NCI-H2196 treated with DMSO at 0.1 percent for 48 hours (cell line): ENCODE measurements around the gene CAMK1G.
A peak's percentile ranks its signal among the peaks of the same experiment; 100 is the strongest.

Experiments used
- DNase-seq: peaks from one replicate; lab custom pipeline; 2025; ENCODE audit not compliant: unreplicated experiment; lab: John Stamatoyannopoulos, UW

Gene CAMK1G

GRCh38 chr1:209598227-209598626 lies 14.7 kb downstream of the CAMK1G start:
- DNase-seq = no peak

- DNase-seq = no peak
Observed at GRCh38 chr1:209600541-209600940, 17.0 kb downstream of the CAMK1G start.

GRCh38 chr1:209601809-209602657 lies 18.5 kb downstream of the CAMK1G start:
- peak; percentile 9 for DNase-seq

GRCh38 chr1:209603877-209604276 lies 20.4 kb downstream of the CAMK1G start:
- no peak for DNase-seq

GRCh38 chr1:209607102-209607794 lies 23.7 kb downstream of the CAMK1G start:
- DNase-seq = no peak

- DNase-seq = no peak
Observed at GRCh38 chr1:209607795-209608178, 24.3 kb downstream of the CAMK1G start.

- no peak for DNase-seq
Observed at GRCh38 chr1:209609041-209609790, 25.7 kb downstream of the CAMK1G start.

- DNase-seq = no peak
Observed at GRCh38 chr1:209609791-209610630, 26.5 kb downstream of the CAMK1G start.

GRCh38 chr1:209610631-209610905 lies 27.1 kb downstream of the CAMK1G start:
- DNase-seq = no peak

- no peak for DNase-seq
Observed at GRCh38 chr1:209611771-209612570, 28.5 kb downstream of the CAMK1G start.

GRCh38 chr1:209612646-209613399 lies 29.3 kb downstream of the CAMK1G start:
- DNase-seq = no peak

GRCh38 chr1:209613400-209614150 lies 30.1 kb downstream of the CAMK1G start:
- DNase-seq = no peak

- no peak for DNase-seq
Observed at GRCh38 chr1:209614151-209614420, 30.6 kb downstream of the CAMK1G start.

- DNase-seq = no peak
Observed at GRCh38 chr1:209614906-209615305, 31.4 kb downstream of the CAMK1G start.

GRCh38 chr1:209616366-209617046 lies 33.0 kb downstream of the CAMK1G start:
- no peak for DNase-seq

GRCh38 chr1:209617047-209617673 lies 33.6 kb downstream of the CAMK1G start:
- DNase-seq = no peak

- DNase-seq = no peak
Observed at GRCh38 chr1:209617755-209618154, 34.2 kb downstream of the CAMK1G start.

GRCh38 chr1:209618291-209618690 lies 34.8 kb downstream of the CAMK1G start:
- no peak for DNase-seq
